MG63 (cell line): Measurements from ENCODE around the gene RASD1. TPM values are rescaled to one million over a fixed set of nuclear protein-coding genes. Genes with fewer than 3 reads are reported as not detected.
A peak's percentile ranks its signal among the peaks of the same experiment; 100 is the strongest.

ENCODE experiments used
- DNase-seq: peaks from one replicate; pipeline ENCODE4 v3.0.0-alpha.2; 2020
- H3K27me3 ChIP-seq: fragments of 250-450 bp; sonication (Bioruptor Pico); 2 replicates; pipeline ENCODE4 v1.5.1; 2020; ENCODE audit warnings: mild to moderate bottlenecking, moderate library complexity
- H3K36me3 ChIP-seq: fragments of 250-450 bp; sonication (Bioruptor Pico); 2 replicates; pipeline ENCODE4 v1.5.1; 2020; ENCODE audit warnings: mild to moderate bottlenecking, moderate library complexity
- H3K4me3 ChIP-seq: fragments of 250-450 bp; sonication (Bioruptor Pico); 2 replicates; pipeline ENCODE4 v1.5.1; 2020; ENCODE audit warnings: mild to moderate bottlenecking, moderate library complexity
- H3K9me3 ChIP-seq: fragments of 250-450 bp; sonication (Bioruptor Pico); 2 replicates; pipeline ENCODE4 v1.5.1; 2020; ENCODE audit warnings: mild to moderate bottlenecking, moderate library complexity
- total RNA-seq: library from RNA; depleted of rRNA; stranded (reverse); fragments of >200 nt; shearing (Covaris generic); gene quantifications from 2 replicates; pipeline ENCODE4 v1.2.3, GENCODE V29; 2014; ENCODE audit warnings: low replicate concordance

RASD1 gene
- total RNA-seq, 1 experiment from 2014 or later, result 5.6 TPM

DNA sequence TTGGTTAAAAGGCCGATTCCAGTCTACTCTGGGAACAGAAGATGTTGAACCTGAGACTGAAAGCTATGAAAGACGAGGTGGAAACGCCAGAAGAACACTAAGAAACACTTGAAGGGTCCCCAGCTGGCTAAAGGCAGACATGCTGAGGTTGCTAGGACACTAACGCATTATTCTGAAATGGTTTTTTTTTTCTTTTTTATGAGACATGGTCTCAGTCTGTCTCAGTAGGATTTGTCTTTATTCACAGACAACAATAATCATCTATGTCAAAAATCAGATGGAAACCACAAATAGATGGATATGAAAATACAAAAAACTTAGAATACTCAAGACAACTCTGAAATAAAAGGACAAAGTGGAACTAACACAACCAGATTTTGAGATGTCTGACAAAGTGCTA lies 35.0 kb upstream of the RASD1 start:
- no peak for DNase-seq
- H3K27me3 ChIP-seq, result no peaks in the 10 kb centered on the region
- no peaks in the 10 kb centered on the region for H3K36me3 ChIP-seq

DNA sequence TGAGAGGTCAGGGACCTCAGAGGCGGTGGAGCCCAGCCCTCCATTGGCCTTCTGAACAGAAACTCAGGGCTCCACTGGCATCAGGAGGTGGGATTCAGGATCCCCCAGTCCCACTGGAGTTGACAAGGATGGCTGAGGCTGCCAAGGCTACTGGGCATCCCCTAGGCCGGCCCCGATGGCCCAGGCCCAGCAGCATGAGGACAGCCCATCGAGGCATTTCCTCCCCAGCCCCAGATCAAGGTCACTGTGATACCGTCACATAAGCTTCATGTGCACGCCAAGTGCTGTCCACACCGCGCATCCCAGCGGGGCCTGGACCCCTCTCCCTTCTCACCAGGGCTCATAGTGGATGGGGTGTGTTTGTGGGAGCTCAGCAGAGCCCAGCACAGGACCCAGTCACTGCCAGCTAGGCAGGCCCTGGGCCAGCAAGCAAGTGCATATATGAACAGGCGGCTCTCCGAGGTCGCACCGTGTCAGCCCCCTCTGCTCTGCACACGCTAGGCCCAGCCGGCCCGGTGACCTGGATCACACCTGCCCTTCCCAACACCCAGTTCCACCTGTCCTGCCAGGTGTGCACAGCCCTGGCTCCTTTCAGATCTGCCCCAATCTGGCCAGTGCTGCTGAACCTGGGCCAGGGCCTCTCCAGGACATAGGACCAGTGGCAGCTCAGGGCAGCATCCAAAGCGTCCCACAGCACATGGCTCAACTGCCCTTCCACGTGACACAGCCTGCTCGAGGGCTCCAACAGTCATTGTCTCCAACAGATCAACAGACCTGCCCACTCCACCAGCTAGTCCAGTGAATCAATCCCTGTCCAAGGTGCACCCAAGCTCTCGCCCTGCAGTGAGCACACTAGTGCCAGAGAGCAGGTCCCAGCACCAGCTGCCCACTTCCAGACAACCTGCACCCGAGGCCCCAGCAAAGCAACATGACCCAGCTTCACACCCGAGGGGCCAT lies 32.8 kb upstream of the RASD1 start:
- no peaks in the 10 kb centered on the region for H3K36me3 ChIP-seq
- no peaks in the 10 kb centered on the region for H3K27me3 ChIP-seq
- DNase-seq, result no peak
- no peaks in the 10 kb centered on the region for H3K9me3 ChIP-seq
- no peak overlapping the region for H3K4me3 ChIP-seq

More for the DNA sequence above, 35.0 kb upstream of the RASD1 start:
- Histone ChIP-seq H3K9me3 (no peaks in the 10 kb centered on the region), H3K4me3 (no peak overlapping the region)

DNA sequence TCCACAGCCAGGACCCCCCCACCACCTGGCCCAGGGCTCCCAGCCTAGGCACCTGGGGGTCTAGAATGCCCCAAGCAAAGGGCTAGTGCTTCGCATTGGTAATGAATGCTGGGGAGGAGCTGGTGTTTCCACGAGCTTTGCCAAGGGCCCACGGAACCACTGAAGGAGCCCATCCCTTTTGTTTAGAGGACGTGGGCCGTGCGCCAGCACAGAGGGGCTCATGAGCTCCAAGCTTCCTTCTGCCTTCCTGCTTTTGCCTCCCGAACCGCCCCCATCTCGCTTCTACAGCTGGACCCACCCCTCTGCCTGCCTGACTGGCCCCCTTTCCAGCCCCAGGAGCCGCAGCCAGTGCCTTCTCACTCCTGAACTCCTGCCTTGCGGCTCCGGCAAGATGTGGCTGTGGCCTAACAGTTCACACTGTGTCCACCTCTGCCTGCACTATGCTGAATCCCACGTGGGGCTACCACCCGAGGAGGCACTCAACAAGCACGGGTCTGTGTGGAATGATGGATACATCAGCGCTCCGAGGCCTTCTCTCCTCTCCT lies 31.8 kb upstream of the RASD1 start:
- Histone ChIP-seq H3K9me3 (no peaks in the 10 kb centered on the region), H3K36me3 (no peaks in the 10 kb centered on the region), H3K4me3 (no peak overlapping the region), H3K27me3 (no peaks in the 10 kb centered on the region)
- no peak for DNase-seq

DNA sequence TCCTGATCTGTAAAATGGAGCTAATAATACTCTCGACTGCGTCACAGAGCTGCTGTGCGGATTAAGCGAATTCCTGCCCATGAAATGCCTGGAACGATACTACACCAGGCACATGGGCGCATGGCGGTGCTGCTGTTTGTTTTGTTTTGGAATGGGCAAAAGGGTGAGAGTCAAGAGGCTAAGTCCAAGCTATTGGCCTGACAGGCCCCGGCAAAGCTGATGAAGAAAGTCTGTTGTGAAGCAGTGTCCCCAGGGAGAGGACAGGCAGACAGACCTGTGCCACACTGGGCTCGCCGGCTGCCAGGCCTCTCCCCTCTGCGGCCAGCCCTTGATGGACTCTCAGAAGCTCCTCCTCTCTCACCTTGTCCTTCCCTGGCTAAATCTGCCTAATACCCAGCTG lies 31.3 kb upstream of the RASD1 start:
- Histone ChIP-seq H3K9me3 (no peaks in the 10 kb centered on the region), H3K36me3 (no peaks in the 10 kb centered on the region), H3K27me3 (no peaks in the 10 kb centered on the region), H3K4me3 (no peak overlapping the region)
- no peak for DNase-seq

- Histone ChIP-seq H3K4me3 (no peak overlapping the region), H3K9me3 (no peaks in the 10 kb centered on the region), H3K27me3 (no peaks in the 10 kb centered on the region), H3K36me3 (no peaks in the 10 kb centered on the region)
- DNase-seq, result no peak
Observed at GRCh38 chr17:17526369-17526768, 30.2 kb upstream of the RASD1 start.

DNA sequence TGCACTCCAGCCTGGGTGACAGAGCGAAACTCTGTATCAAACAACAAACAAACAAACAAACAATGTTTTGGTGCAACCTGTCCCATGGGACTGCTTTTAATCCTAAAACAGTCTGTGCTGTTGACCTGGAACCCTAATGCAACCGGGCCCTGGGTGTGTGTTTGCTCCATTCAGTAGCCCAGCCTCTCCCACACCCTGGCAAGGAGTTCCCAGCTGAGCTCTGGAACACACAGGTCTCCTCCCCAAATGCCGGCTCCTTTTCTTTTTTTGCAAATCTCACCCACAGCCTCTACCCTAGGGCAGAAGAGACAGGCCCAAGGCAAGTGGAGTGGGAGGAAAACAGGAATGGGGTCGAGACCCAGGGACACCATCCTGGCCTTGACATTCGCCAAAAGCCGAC lies 29.8 kb upstream of the RASD1 start:
- Histone ChIP-seq H3K36me3 (no peaks in the 10 kb centered on the region), H3K27me3 (no peaks in the 10 kb centered on the region), H3K9me3 (no peaks in the 10 kb centered on the region), H3K4me3 (no peak overlapping the region)
- no peak for DNase-seq

- H3K9me3 ChIP-seq, result no peaks in the 10 kb centered on the region
- no peak overlapping the region for H3K4me3 ChIP-seq
- H3K27me3 ChIP-seq, result no peaks in the 10 kb centered on the region
- no peak for DNase-seq
- H3K36me3 ChIP-seq, result no peaks in the 10 kb centered on the region
Observed at GRCh38 chr17:17525311-17525710, 29.1 kb upstream of the RASD1 start.

- no peak for DNase-seq
Observed at GRCh38 chr17:17523731-17524490, 27.7 kb upstream of the RASD1 start.

DNA sequence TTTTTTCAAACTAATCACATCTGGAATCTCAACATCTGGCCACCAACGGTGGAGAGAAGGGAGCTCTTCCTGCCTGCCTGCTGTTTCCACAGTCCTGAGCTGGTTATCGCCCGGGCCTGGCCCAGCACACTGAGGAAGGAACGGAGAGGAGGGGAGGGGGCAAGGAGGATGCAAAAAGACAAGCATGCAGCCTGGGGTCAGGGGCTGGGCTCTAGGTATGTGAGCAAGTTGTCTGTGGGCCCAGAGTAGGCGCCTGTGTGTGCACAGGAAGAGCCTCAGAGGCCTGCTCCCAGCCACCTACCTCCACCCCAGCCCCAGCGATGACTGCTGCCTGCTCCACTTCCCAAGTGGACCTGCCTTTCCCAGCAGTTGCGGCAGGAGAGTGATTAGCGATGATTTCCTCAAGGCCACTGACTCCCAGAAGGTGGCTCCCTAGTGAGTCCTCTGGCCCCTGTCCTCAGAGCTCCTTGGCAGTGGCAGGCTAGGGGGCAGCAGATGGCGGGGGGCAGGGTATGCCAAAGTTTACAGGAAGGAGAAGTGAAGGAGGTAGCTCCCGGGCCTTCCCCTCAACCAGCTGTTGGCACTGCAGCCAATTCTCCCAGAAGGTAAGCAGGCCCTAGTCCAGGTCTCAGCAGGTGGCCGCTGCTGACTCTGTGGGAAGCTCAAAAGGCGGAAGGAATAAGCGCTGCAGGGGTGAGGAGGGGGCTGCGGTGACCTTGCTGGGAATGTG lies 27.0 kb upstream of the RASD1 start:
- DNase-seq, result no peak
- Histone ChIP-seq H3K27me3 (no peaks in the 10 kb centered on the region), H3K4me3 (no peak overlapping the region), H3K36me3 (no peaks in the 10 kb centered on the region), H3K9me3 (no peaks in the 10 kb centered on the region)

More at GRCh38 chr17:17523731-17524490, 27.7 kb upstream of the RASD1 start:
- H3K27me3 ChIP-seq, result no peaks in the 10 kb centered on the region
- H3K4me3 ChIP-seq, result no peak overlapping the region
- H3K9me3 ChIP-seq, result no peaks in the 10 kb centered on the region
- H3K36me3 ChIP-seq, result no peaks in the 10 kb centered on the region

DNA sequence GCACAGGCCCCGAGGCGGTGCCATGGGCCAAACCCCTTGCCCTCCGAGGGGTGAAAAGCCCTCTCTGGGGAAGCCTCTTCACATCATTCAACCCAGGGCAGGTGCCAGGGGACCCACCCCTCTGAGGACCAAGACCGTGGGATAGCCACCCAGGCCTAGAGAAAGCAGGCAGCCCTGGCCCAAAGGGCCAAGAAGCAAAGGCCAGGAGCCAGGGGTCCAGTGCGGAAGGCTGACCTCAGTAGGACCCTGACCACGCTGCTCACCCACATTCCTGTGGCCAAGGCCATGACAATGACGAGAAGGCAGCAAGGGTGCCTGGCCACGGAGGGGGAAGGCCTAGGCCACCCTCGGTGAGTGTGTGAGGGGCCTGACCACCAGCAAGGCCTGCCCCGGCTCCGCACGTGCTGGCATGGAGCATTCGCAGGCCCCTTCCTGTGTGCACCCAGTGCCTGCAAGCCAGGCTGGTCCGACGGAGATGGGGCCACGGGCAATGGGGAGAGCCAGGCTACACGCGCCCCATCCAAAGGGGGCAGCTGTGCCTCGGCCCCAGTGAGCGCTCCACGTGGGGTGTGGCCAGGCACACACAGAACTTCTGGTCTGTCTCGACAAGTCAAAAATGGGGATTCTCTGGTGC lies 24.5 kb upstream of the RASD1 start:
- no peaks in the 10 kb centered on the region for H3K36me3 ChIP-seq
- H3K4me3 ChIP-seq, result no peak overlapping the region
- no peak for DNase-seq
- no peaks in the 10 kb centered on the region for H3K27me3 ChIP-seq
- no peaks in the 10 kb centered on the region for H3K9me3 ChIP-seq

DNA sequence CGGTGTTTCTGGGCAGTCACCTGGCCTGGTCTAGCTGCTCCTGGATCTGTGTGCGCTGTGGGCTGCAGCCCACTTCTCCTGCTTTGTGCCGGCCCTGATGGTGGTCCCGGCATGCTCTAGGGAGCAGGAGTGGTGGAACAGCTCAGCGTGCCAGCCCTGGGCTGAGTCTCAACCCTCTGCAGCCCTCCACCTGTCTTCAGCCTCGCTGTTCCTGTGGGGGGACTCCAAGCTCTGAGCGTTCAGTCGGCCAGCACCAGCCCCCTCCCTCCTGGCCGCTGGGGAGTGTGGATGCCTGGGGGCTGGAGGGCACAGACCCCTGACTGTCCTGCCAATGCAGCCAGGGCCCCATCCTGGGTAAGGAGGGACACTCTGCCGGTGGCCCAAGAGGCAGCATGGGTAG lies 23.7 kb upstream of the RASD1 start:
- no peak overlapping the region for H3K4me3 ChIP-seq
- H3K36me3 ChIP-seq, result no peaks in the 10 kb centered on the region
- H3K9me3 ChIP-seq, result no peaks in the 10 kb centered on the region
- no peak for DNase-seq
- no peaks in the 10 kb centered on the region for H3K27me3 ChIP-seq

DNA sequence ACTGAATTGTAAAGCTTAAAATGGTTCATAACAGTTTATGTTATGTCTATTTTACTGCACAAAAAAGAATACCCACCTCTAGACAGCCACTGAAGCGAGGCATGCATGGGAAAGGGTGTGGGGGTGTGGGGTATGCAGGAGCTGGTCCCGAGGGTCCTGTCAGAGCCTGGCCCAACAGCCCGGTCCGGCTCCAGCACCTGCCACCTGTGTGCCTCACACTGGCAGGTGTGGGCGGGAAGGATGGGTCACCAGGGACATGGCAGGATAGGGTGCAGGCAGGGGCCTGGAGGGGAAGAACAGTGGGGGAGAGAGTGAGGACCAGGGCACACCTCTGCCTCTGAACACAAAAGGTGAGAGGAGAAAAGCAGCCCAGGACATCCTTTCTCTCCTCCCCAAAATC lies 22.8 kb upstream of the RASD1 start:
- Histone ChIP-seq H3K27me3 (no peaks in the 10 kb centered on the region), H3K36me3 (no peaks in the 10 kb centered on the region), H3K9me3 (no peaks in the 10 kb centered on the region), H3K4me3 (no peak overlapping the region)
- DNase-seq, result no peak

DNA sequence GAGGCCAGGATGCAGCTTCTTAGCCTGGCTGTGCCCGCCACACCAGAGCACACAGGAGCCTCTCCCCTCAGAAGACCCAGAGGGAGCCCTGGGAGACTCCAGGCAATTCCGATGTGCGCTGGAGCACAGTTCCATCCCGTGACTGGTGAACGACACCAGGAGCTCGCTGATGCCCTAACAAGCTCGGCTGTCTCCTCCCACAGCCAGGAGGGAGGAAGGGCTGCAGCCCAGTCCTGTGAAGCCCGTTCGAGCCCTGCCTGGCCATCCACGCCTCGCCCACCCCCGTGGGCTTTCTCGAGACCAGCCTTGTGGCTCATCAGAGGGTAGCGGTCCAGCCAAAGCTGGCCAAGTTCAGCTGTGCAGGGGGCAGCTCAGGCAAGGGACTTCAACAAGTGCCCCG lies 21.8 kb upstream of the RASD1 start:
- Histone ChIP-seq H3K9me3 (no peaks in the 10 kb centered on the region), H3K36me3 (no peaks in the 10 kb centered on the region), H3K27me3 (no peaks in the 10 kb centered on the region), H3K4me3 (no peak overlapping the region)
- DNase-seq, result no peak

DNA sequence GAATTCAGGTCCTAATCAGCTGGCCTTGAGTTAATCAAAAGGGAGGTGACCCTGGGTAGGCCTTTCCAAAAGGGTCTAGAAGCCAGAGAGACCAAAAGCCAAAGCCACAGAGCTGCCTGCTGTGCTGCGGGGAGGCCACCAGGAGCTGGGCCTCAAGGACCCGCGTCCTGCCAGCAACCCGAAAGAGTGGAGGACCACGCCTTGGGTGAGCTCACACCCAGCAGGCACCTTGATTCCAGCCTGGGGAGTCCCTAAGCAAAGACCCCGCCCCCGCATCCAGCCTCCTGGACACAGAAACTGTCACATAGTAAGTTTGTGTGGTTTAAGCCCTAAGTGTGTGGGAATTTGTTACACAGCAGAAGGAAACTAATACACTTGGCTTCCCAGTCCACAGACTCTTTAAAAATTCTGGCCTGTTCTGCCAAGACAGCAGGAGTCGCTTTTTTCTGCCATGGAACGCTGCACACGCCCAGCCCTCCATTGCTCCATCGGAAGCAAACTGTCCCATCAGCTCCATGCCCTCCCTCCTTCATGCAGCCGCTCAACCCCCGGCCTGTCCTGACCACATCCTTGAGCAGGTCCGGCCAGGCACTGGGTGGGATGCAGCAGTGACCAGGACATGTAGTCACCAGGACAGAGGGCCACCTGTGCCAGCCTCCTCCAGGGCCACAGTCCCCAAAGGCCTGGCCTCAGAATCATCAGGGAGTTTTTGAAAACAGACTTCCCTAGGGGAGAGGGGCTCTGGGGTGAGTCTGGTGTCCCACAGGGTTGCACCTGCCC lies 20.9 kb upstream of the RASD1 start:
- DNase-seq, result no peak
- Histone ChIP-seq H3K4me3 (no peak overlapping the region), H3K9me3 (no peaks in the 10 kb centered on the region), H3K36me3 (no peaks in the 10 kb centered on the region), H3K27me3 (no peaks in the 10 kb centered on the region)

DNA sequence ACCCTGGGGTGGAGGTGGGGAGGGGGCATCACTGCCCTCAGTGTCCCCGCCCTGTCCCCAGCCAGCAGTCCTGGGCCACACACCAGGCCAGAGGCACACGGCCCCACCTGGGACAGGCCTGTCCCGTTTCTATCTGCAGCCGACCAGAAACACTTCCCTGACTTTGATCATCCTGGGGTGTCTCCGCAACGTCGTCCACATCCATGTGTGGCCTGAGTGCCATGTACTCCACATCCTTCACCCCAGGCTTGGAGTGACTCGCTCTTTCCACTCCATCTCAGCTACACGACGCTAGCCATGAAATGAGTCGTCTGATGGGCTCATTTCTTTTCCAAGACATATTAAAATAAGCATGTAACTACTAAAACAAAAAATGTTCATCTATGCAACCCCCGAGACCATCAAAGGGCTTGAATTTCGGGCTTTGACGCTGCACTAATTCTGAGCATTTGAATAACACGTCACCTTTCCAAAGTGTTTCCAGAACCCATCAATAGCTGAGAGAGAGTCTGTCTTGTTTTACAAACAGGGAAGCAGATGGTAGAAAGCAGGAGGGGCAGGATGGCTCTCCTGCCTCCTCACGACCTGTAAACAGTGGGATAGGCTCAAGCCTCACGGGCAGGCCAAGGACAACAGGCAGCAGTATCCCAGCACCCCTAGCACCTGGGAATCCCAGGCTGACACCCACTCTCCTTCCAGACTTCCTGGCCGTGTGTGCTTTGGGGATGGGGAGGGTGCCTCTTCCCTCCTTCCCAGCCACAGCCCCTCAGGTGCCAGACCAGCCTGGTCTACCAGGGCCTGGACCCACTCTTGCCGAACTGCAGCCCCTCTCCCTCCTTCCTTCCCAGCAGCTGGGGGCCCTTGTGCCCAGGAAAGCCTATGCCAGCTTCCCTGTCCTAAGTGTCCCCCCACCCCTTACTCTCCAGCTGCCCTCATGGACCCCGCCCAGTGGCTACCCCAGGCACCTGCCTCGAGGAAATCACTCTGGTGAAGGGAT lies 20.0 kb upstream of the RASD1 start:
- H3K4me3 ChIP-seq, result no peak overlapping the region
- no peaks in the 10 kb centered on the region for H3K27me3 ChIP-seq
- no peaks in the 10 kb centered on the region for H3K9me3 ChIP-seq
- no peaks in the 10 kb centered on the region for H3K36me3 ChIP-seq
- peak; percentile 61 for DNase-seq
